Measurements from ENCODE around the gene CNTNAP5.

The CNTNAP5 gene

DNA sequence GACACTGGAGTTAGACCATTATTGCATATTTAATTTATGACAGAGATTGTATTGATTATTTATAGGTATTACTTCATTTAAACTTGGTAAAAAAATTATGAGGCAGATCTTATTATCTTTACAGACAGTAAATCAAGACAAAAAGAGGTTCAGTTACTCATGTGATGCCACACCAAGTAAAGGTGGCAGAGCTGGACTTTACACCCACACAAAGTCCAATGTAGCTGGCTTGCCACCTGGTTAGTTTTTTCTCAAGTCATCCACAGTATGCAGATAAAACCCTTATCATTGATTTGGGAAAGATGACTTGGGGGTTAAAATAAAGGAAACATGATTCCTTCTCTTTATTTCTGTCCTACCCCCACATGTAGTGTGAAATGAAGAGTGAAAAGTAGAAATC, 137.2 kb downstream of the CNTNAP5 start:
- ATAC-seq = no peak
- TF ChIP-seq OSR1 (CRISPR knock-in tag; IDR thresholded peaks at IDR 0.05) = no peak
- no peak for TF ChIP-seq GLIS3 (CRISPR knock-in tag; IDR thresholded peaks at IDR 0.05)
- TF ChIP-seq, protein P1, sequence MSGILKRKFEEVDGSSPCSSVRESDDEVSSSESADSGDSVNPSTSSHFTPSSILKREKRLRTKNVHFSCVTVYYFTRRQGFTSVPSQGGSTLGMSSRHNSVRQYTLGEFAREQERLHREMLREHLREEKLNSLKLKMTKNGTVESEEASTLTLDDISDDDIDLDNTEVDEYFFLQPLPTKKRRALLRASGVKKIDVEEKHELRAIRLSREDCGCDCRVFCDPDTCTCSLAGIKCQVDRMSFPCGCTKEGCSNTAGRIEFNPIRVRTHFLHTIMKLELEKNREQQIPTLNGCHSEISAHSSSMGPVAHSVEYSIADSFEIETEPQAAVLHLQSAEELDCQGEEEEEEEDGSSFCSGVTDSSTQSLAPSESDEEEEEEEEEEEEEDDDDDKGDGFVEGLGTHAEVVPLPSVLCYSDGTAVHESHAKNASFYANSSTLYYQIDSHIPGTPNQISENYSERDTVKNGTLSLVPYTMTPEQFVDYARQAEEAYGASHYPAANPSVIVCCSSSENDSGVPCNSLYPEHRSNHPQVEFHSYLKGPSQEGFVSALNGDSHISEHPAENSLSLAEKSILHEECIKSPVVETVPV (CRISPR knock-in tag; IDR thresholded peaks at IDR 0.05) = no peak
- no peak for TF ChIP-seq ISL1 (CRISPR knock-in tag; IDR thresholded peaks at IDR 0.05)
- TF ChIP-seq RARB (CRISPR knock-in tag; IDR thresholded peaks at IDR 0.05) = no peak
- TF ChIP-seq, protein P2, sequence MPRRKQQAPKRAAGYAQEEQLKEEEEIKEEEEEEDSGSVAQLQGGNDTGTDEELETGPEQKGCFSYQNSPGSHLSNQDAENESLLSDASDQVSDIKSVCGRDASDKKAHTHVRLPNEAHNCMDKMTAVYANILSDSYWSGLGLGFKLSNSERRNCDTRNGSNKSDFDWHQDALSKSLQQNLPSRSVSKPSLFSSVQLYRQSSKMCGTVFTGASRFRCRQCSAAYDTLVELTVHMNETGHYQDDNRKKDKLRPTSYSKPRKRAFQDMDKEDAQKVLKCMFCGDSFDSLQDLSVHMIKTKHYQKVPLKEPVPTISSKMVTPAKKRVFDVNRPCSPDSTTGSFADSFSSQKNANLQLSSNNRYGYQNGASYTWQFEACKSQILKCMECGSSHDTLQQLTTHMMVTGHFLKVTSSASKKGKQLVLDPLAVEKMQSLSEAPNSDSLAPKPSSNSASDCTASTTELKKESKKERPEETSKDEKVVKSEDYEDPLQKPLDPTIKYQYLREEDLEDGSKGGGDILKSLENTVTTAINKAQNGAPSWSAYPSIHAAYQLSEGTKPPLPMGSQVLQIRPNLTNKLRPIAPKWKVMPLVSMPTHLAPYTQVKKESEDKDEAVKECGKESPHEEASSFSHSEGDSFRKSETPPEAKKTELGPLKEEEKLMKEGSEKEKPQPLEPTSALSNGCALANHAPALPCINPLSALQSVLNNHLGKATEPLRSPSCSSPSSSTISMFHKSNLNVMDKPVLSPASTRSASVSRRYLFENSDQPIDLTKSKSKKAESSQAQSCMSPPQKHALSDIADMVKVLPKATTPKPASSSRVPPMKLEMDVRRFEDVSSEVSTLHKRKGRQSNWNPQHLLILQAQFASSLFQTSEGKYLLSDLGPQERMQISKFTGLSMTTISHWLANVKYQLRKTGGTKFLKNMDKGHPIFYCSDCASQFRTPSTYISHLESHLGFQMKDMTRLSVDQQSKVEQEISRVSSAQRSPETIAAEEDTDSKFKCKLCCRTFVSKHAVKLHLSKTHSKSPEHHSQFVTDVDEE (CRISPR knock-in tag; IDR thresholded peaks at IDR 0.05) = no peak
- no peak for TF ChIP-seq ESRRG (CRISPR knock-in tag; IDR thresholded peaks at IDR 0.05)
- TF ChIP-seq ZC3H10 (CRISPR knock-in tag; IDR thresholded peaks at IDR 0.05) = no peak

DNA sequence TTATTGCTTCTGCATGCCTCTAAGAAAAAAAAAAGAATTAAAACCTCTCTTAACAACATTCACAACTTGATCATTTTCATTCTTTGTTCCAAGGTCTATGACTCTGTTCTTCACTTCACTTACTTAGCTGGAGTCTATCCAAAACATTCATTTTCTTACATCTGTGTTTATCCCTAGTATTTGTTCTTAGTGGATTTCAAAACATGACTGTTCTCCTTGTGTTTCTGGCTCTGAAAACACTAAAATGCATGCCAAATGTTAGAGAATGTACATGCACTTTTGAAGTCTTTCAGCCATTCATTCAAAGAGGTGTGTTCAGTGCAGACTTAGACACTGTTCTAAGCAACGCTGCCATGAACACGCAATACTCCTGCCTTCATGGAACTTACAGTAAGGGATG, 138.8 kb downstream of the CNTNAP5 start:
- TF ChIP-seq TCF4 (CRISPR knock-in tag; IDR thresholded peaks at IDR 0.05; ENCODE audit: borderline replicate concordance) (no peak), OSR1 (CRISPR knock-in tag; IDR thresholded peaks at IDR 0.05) (no peak), ARNTL (CRISPR knock-in tag; IDR thresholded peaks at IDR 0.05; ENCODE audit: borderline replicate concordance, low read depth) (no peak), CSDC2 (CRISPR knock-in tag; IDR thresholded peaks at IDR 0.05) (no peak), PPARA (CRISPR knock-in tag; IDR thresholded peaks at IDR 0.05; ENCODE audit: borderline replicate concordance) (no peak)
- TF ChIP-seq, protein P3, sequence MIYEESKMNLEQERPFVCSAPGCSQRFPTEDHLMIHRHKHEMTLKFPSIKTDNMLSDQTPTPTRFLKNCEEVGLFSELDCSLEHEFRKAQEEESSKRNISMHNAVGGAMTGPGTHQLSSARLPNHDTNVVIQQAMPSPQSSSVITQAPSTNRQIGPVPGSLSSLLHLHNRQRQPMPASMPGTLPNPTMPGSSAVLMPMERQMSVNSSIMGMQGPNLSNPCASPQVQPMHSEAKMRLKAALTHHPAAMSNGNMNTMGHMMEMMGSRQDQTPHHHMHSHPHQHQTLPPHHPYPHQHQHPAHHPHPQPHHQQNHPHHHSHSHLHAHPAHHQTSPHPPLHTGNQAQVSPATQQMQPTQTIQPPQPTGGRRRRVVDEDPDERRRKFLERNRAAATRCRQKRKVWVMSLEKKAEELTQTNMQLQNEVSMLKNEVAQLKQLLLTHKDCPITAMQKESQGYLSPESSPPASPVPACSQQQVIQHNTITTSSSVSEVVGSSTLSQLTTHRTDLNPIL (CRISPR knock-in tag; IDR thresholded peaks at IDR 0.05; ENCODE audit: low read depth) = no peak
- no peak for ATAC-seq

DNA sequence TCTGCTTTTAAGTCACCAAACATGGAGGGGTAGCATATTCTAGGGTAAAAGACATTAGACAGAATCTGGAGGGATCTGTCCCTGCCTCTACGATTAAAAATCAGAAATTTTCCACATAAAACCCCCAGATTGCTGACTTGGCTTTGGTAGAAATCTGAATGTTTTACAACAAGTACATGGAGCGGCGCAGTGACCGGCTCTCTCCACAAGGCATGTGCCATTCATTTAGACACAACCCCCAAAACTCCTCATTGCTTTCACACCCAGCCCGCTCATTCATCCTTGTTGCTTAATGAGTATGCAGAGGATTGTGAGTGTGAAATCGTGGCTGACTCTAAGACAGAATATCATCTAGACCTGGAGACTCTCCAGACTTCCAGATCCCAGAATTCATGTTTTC, 140.6 kb downstream of the CNTNAP5 start:
- TF ChIP-seq, protein P2 (CRISPR knock-in tag; IDR thresholded peaks at IDR 0.05) = no peak
- TF ChIP-seq, protein P3 (CRISPR knock-in tag; IDR thresholded peaks at IDR 0.05; ENCODE audit: low read depth) = no peak
- no peak for ATAC-seq

DNA sequence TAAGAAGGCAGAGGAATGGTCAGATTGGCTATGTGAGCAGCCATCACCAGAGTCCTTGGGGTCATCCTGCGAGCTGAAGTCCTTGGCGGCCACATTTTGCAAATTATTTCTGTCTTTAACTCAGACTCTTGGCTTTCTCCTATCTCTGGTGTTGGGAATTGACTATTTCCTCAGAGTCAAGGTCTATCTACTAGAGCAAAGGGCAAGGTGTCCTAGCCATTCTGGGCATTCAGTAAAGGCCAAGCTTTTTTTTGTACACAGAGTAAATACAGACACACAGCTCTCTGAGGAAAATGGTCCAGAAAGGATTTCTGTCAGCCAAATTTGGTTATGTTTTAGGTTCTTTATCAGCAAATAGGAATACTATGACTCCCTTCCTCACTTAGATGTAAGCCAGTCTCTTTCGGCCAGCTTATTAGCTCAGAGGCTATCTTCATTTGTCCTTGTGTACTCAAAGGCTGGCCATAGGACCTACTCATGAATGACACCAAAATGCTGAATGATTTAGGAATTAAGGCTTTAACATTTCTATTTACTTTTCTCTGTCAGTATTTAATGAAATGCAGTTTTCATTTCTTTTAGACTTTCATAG, 146.5 kb downstream of the CNTNAP5 start:
- no peak for ATAC-seq
- TF ChIP-seq, protein P4, sequence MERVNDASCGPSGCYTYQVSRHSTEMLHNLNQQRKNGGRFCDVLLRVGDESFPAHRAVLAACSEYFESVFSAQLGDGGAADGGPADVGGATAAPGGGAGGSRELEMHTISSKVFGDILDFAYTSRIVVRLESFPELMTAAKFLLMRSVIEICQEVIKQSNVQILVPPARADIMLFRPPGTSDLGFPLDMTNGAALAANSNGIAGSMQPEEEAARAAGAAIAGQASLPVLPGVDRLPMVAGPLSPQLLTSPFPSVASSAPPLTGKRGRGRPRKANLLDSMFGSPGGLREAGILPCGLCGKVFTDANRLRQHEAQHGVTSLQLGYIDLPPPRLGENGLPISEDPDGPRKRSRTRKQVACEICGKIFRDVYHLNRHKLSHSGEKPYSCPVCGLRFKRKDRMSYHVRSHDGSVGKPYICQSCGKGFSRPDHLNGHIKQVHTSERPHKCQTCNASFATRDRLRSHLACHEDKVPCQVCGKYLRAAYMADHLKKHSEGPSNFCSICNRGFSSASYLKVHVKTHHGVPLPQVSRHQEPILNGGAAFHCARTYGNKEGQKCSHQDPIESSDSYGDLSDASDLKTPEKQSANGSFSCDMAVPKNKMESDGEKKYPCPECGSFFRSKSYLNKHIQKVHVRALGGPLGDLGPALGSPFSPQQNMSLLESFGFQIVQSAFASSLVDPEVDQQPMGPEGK (CRISPR knock-in tag; IDR thresholded peaks at IDR 0.05; ENCODE audit: borderline replicate concordance) = no peak
- TF ChIP-seq ZFP3 (CRISPR knock-in tag; IDR thresholded peaks at IDR 0.05) (no peak), CSDC2 (CRISPR knock-in tag; IDR thresholded peaks at IDR 0.05) (no peak), PPARA (CRISPR knock-in tag; IDR thresholded peaks at IDR 0.05; ENCODE audit: borderline replicate concordance) (no peak), ARNTL (CRISPR knock-in tag; IDR thresholded peaks at IDR 0.05; ENCODE audit: borderline replicate concordance, low read depth) (no peak), TOX (CRISPR knock-in tag; IDR thresholded peaks at IDR 0.05; ENCODE audit: borderline replicate concordance) (no peak), ZNF70 (CRISPR knock-in tag; IDR thresholded peaks at IDR 0.05) (no peak), BACH2 (CRISPR knock-in tag; IDR thresholded peaks at IDR 0.05; ENCODE audit: borderline replicate concordance) (no peak), TCF4 (CRISPR knock-in tag; IDR thresholded peaks at IDR 0.05; ENCODE audit: borderline replicate concordance) (no peak), ZC3H10 (CRISPR knock-in tag; IDR thresholded peaks at IDR 0.05) (no peak)
- TF ChIP-seq, protein P3 (CRISPR knock-in tag; IDR thresholded peaks at IDR 0.05; ENCODE audit: low read depth) = no peak
- TF ChIP-seq, protein P2 (CRISPR knock-in tag; IDR thresholded peaks at IDR 0.05) = no peak

All from SK-N-SH treated with all-trans-retinoic acid at 6 μM for 48 hours (cell line).